ENCODE measurements around the gene ZBTB38.

DNA sequence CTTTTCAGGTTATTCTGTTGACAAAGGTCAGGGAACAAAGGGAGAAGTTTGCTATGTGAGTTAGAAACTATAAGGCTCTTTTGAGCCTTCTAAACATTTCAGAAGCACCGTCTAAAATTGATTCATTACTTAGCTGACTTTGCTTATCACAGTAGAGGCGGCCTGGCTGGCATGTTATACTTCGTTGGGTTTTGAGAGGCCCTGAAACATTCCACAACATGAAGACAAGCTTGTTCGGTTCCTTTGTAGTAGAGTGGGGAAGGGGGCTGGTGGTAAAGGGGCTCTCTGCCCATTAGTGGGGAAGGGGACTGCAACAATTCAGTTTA lies 23.6 kb downstream of the ZBTB38 start:
- TF ChIP-seq, protein P1, sequence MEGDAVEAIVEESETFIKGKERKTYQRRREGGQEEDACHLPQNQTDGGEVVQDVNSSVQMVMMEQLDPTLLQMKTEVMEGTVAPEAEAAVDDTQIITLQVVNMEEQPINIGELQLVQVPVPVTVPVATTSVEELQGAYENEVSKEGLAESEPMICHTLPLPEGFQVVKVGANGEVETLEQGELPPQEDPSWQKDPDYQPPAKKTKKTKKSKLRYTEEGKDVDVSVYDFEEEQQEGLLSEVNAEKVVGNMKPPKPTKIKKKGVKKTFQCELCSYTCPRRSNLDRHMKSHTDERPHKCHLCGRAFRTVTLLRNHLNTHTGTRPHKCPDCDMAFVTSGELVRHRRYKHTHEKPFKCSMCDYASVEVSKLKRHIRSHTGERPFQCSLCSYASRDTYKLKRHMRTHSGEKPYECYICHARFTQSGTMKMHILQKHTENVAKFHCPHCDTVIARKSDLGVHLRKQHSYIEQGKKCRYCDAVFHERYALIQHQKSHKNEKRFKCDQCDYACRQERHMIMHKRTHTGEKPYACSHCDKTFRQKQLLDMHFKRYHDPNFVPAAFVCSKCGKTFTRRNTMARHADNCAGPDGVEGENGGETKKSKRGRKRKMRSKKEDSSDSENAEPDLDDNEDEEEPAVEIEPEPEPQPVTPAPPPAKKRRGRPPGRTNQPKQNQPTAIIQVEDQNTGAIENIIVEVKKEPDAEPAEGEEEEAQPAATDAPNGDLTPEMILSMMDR (IDR thresholded peaks at IDR 0.05) = no peak
- TF ChIP-seq, protein P2, sequence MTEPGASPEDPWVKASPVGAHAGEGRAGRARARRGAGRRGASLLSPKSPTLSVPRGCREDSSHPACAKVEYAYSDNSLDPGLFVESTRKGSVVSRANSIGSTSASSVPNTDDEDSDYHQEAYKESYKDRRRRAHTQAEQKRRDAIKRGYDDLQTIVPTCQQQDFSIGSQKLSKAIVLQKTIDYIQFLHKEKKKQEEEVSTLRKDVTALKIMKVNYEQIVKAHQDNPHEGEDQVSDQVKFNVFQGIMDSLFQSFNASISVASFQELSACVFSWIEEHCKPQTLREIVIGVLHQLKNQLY (CRISPR knock-in tag; IDR thresholded peaks at IDR 0.05) = no peak
- TF ChIP-seq FOXJ3 (CRISPR knock-in tag; IDR thresholded peaks at IDR 0.05; ENCODE audit: borderline replicate concordance) (no peak), TP53 (CRISPR knock-in tag; IDR thresholded peaks at IDR 0.05) (no peak), NR2C2 (CRISPR knock-in tag; IDR thresholded peaks at IDR 0.05) (no peak), ZNF416 (CRISPR knock-in tag; IDR thresholded peaks at IDR 0.05) (no peak), GRHL2 (CRISPR knock-in tag; IDR thresholded peaks at IDR 0.05; ENCODE audit: insufficient replicate concordance, severe bottlenecking) (no peak), ZNF121 (CRISPR knock-in tag; IDR thresholded peaks at IDR 0.05) (no peak), ETV6 (CRISPR knock-in tag; IDR thresholded peaks at IDR 0.05) (no peak), ZNF263 (CRISPR knock-in tag; IDR thresholded peaks at IDR 0.05; ENCODE audit: low read depth) (no peak), NFE2L1 (CRISPR knock-in tag; IDR thresholded peaks at IDR 0.05) (no peak)
- TF ChIP-seq, protein P3, sequence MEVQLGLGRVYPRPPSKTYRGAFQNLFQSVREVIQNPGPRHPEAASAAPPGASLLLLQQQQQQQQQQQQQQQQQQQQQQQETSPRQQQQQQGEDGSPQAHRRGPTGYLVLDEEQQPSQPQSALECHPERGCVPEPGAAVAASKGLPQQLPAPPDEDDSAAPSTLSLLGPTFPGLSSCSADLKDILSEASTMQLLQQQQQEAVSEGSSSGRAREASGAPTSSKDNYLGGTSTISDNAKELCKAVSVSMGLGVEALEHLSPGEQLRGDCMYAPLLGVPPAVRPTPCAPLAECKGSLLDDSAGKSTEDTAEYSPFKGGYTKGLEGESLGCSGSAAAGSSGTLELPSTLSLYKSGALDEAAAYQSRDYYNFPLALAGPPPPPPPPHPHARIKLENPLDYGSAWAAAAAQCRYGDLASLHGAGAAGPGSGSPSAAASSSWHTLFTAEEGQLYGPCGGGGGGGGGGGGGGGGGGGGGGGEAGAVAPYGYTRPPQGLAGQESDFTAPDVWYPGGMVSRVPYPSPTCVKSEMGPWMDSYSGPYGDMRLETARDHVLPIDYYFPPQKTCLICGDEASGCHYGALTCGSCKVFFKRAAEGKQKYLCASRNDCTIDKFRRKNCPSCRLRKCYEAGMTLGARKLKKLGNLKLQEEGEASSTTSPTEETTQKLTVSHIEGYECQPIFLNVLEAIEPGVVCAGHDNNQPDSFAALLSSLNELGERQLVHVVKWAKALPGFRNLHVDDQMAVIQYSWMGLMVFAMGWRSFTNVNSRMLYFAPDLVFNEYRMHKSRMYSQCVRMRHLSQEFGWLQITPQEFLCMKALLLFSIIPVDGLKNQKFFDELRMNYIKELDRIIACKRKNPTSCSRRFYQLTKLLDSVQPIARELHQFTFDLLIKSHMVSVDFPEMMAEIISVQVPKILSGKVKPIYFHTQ (CRISPR knock-in tag; IDR thresholded peaks at IDR 0.05) = no peak
